Testis (tissue), 3 donors: ENCODE measurements around the gene RNF175. TPM values are rescaled to one million over a fixed set of nuclear protein-coding genes. Genes with fewer than 3 reads are reported as not detected.
A peak's percentile ranks its signal among the peaks of the same experiment; 100 is the strongest.

Source experiments
- DNase-seq: peaks from one replicate; pipeline ENCODE4 v3.0.0-alpha.2; 2019
- H3K27ac ChIP-seq, 2 donors: fragments of 200-600 bp; sonication (generic); one replicate each; pipeline ENCODE4 v1.5.1; 2019
- H3K27me3 ChIP-seq: fragments of 200-600 bp; sonication (generic); one replicate; pipeline ENCODE4 v1.5.1; 2019
- H3K36me3 ChIP-seq: fragments of 200-600 bp; sonication (generic); one replicate; pipeline ENCODE4 v1.5.1; 2017; ENCODE audit warnings: low read depth; ENCODE audit errors: missing control alignments
- H3K4me1 ChIP-seq: fragments of 200-600 bp; sonication (generic); one replicate; pipeline ENCODE4 v1.5.1; 2019
- H3K4me3 ChIP-seq, 2 donors: fragments of 200-600 bp; sonication (generic); one replicate each; pipeline ENCODE4 v1.5.1; 2017 to 2019
- H3K9me3 ChIP-seq: fragments of 200-600 bp; sonication (generic); one replicate; pipeline ENCODE4 v1.5.1; 2017
- CTCF ChIP-seq, 3 experiments: fragments of 450-650 bp in 2 of 3; fragments of 200-600 bp in 1 of 3; sonication (generic) in 1 of 3; IDR thresholded peaks; one replicate each; pipeline ENCODE4 v1.5.1; 2016 to 2019; ENCODE audit warnings: antibody characterized with exemption in 3 of 3, mild to moderate bottlenecking in 2 of 3, moderate library complexity in 1 of 3
- POLR2A ChIP-seq: fragments of 450-650 bp; IDR thresholded peaks from one replicate; pipeline ENCODE4 v1.6.1; 2017; ENCODE audit warnings: antibody characterized with exemption, mild to moderate bottlenecking, moderate library complexity
- WGBS, 2 donors: methylation state at CpG; one replicate each; pipeline ENCODE4 v1.1.5; 2018; 5-methylcytosine and 5-hydroxymethylcytosine counted together
- intact Hi-C: fragments of 100-400 bp; cut with DNase I; formaldehyde crosslinking; loops from one replicate; pipeline ENCODE4 v1.15.1; 2023; ENCODE audit warnings: low total_unique reads
- polyA plus RNA-seq: library from polyadenylated mRNA; stranded (reverse); fragments of 350-450 nt; fragmentation: Illumina TruSeq; extraction: RNeasy Lipid Tissue Mini Kit (QIAGEN cat#74804); gene quantifications from one replicate; pipeline ENCODE4 v1.2.3, GENCODE V29; 2014; ENCODE audit warnings: low read depth, low replicate concordance; ENCODE audit not compliant: insufficient read depth
- total RNA-seq, 2 donors: library from RNA; depleted of rRNA; stranded (reverse); fragments of >200 nt; gene quantifications; one replicate each; pipeline ENCODE4 v1.2.3, GENCODE V29; 2016

RNF175 gene
- total and polyA plus RNA-seq, 3 donors from 2014 or later = 0.63 to 3.0 (median 0.99) TPM

- Histone ChIP-seq H3K9me3 (no peaks in the 10 kb centered on the region), H3K36me3 (no peaks in the 10 kb centered on the region), H3K4me3 (no peak overlapping the region), H3K27ac (no peak overlapping the region), H3K4me1 (peaks cover 12% of the 10 kb centered on the region), H3K27me3 (no peaks in the 10 kb centered on the region)
- TF ChIP-seq POLR2A (no peak), CTCF (IDR thresholded peaks at IDR 0.05) (no peak)
- DNase-seq = no peak
- WGBS, 2 donors = 79 to 84% methylated on average over 1 of the region's 1 CpG
- intact Hi-C loops = loop anchor here (10.0 kb wide), 1 partner anchor 528 kb away; no protein-coding TSS in a partner anchor
Measured at GRCh38 chr4:153787061-153787560, 27.3 kb upstream of the RNF175 start.

GRCh38 chr4:153785910-153786721, 26.3 kb upstream of the RNF175 start:
- no peaks in the 10 kb centered on the region for H3K36me3 ChIP-seq
- H3K4me3 ChIP-seq = no peak overlapping the region
- intact Hi-C loops = loop anchor here (10.0 kb wide), 1 partner anchor 529 kb away; no protein-coding TSS in a partner anchor
- H3K4me1 ChIP-seq = peaks cover 12% of the 10 kb centered on the region
- no peaks in the 10 kb centered on the region for H3K27me3 ChIP-seq
- TF ChIP-seq CTCF (IDR thresholded peaks at IDR 0.05) (peak in 2 of 3 experiments; percentile 40 to 48), POLR2A (no peak)
- no peaks in the 10 kb centered on the region for H3K9me3 ChIP-seq
- no peak overlapping the region for H3K27ac ChIP-seq
- no peak for DNase-seq
- WGBS, 2 donors = 29 to 34% methylated on average over 3 of the region's 3 CpGs

- 75 to 92% methylated on average over 3 of the region's 3 CpGs for WGBS, 2 donors
- H3K27ac ChIP-seq = no peak overlapping the region
- H3K27me3 ChIP-seq = no peaks in the 10 kb centered on the region
- no peak for DNase-seq
- H3K4me1 ChIP-seq = peaks cover 12% of the 10 kb centered on the region
- no peaks in the 10 kb centered on the region for H3K36me3 ChIP-seq
- no peak for TF ChIP-seq CTCF (IDR thresholded peaks at IDR 0.05)
- TF ChIP-seq POLR2A = no peak
- intact Hi-C loops = loop anchor here (10.0 kb wide), 1 partner anchor 531 kb away; no protein-coding TSS in a partner anchor
- no peaks in the 10 kb centered on the region for H3K9me3 ChIP-seq
- no peak overlapping the region for H3K4me3 ChIP-seq
Measured at GRCh38 chr4:153784166-153784699, 24.4 kb upstream of the RNF175 start.

DNA sequence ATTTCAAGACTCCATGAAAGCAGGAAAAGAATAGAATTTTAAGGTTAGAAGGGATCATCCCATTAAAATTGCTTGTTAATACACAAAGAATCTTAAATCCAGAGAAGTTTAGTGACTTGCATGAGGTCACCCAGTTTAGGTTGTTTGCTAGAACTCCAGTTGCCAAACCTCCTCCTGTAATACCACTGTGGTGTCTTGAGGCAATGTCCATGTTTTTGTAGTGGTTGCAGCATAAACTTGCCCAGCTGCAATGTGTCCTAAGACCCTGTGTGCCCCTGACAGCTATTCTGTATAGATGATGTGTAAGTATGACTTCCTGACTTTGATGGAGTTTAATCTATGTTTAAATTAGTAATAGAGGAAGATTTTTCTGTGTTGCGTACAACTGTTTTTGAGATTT, 22.8 kb upstream of the RNF175 start:
- Histone ChIP-seq H3K27ac (no peak overlapping the region), H3K27me3 (no peaks in the 10 kb centered on the region), H3K4me3 (no peak overlapping the region), H3K4me1 (no peaks in the 10 kb centered on the region), H3K36me3 (no peaks in the 10 kb centered on the region), H3K9me3 (no peaks in the 10 kb centered on the region)
- no peak for DNase-seq
- TF ChIP-seq CTCF (IDR thresholded peaks at IDR 0.05) (no peak), POLR2A (no peak)
- intact Hi-C loops = loop anchor here (10.0 kb wide), 1 partner anchor 532 kb away; no protein-coding TSS in a partner anchor
- WGBS, 2 donors = 98 to 100% methylated on average over 1 of the region's 1 CpG
